ENCODE results near the gene RAB4B. TPM values are rescaled to one million over a fixed set of nuclear protein-coding genes. Genes with fewer than 3 reads are reported as not detected.

RAB4B gene, protein sequence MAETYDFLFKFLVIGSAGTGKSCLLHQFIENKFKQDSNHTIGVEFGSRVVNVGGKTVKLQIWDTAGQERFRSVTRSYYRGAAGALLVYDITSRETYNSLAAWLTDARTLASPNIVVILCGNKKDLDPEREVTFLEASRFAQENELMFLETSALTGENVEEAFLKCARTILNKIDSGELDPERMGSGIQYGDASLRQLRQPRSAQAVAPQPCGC
- 29.7 to 34.1 TPM (median 30.5 TPM) in 3 replicates for total RNA-seq (2021)
- Bru-seq, nascent RNA, result percentile 56 among the genes with signal in this experiment
- long read RNA-seq, experiment 1, transcript RAB4B-201 (8 exons, 1,133 nt), result major isoform, 37 of 58 reads
- long read RNA-seq, experiment 1, partial matches to known transcripts, result 3 of 58 reads
- long read RNA-seq, experiment 1, other reads (novel, unspliced or antisense), result 17 of 58 reads
- long read RNA-seq, experiment 2, transcript RAB4B-201 (8 exons, 1,133 nt), result major isoform, 22 of 37 reads
- long read RNA-seq, experiment 2, partial matches to known transcripts, result 6 of 37 reads
- long read RNA-seq, experiment 2, other reads (novel, unspliced or antisense), result 8 of 37 reads
- long read RNA-seq, experiment 3, transcript RAB4B-201 (8 exons, 1,133 nt), result major isoform, 16 of 24 reads
- long read RNA-seq, experiment 3, partial matches to known transcripts, result 0 of 24 reads
- long read RNA-seq, experiment 3, other reads (novel, unspliced or antisense), result 5 of 24 reads

GRCh38 chr19:40777937-40778705 lies at the start of gene RAB4B:
Gene RAB4B (plus strand): TSS chr19:40778247. CDS start chr19:40778376, 129 bp downstream.
- peak; percentile 79 for ATAC-seq
- Mint-ChIP-seq H3K36me3 (0 out of 2 replicates have a peak, but pooled peaks cover 3% of the 10 kb centered on the region), H3K4me1 (peaks cover 27% of the 10 kb centered on the region), H3K27me3 (ENCODE audit: low read depth) (no peaks in the 10 kb centered on the region), H3K27ac (peak within 1 kb of the TSS; percentile 97), H3K9me3 (no peaks in the 10 kb centered on the region), H3K4me3 (peak within 1 kb of the TSS; percentile 76)
- peak; percentile 100 for DNase-seq (ENCODE audit: low spot score)
- ChIA-PET CTCF (interaction anchor here (0.6 to 4.7 kb wide), 30 partner anchors 16 to 696 kb away, joined by 3 to 76 read pairs (median 4); partner anchors contain the start of genes ACTMAP, COQ8B, EGLN2 and ITPKC), POLR2A (interaction anchor here (0.5 to 3.2 kb wide), 25 partner anchors 8 to 586 kb away, joined by 3 to 48 read pairs (median 5); partner anchors contain the start of genes ACTMAP, B9D2, COQ8B and EGLN2)
- TF ChIP-seq, protein P1, sequence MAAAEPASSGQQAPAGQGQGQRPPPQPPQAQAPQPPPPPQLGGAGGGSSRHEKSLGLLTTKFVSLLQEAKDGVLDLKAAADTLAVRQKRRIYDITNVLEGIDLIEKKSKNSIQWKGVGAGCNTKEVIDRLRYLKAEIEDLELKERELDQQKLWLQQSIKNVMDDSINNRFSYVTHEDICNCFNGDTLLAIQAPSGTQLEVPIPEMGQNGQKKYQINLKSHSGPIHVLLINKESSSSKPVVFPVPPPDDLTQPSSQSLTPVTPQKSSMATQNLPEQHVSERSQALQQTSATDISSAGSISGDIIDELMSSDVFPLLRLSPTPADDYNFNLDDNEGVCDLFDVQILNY (CRISPR knock-in tag; IDR thresholded peaks at IDR 0.05), result 0 out of 2 replicates have a peak, but pooled peaks have one; percentile 36
- TF ChIP-seq ATF1 (CRISPR knock-in tag; IDR thresholded peaks at IDR 0.05), result no peak
- TF ChIP-seq, protein P2, sequence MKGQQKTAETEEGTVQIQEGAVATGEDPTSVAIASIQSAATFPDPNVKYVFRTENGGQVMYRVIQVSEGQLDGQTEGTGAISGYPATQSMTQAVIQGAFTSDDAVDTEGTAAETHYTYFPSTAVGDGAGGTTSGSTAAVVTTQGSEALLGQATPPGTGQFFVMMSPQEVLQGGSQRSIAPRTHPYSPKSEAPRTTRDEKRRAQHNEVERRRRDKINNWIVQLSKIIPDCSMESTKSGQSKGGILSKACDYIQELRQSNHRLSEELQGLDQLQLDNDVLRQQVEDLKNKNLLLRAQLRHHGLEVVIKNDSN (CRISPR knock-in tag; IDR thresholded peaks at IDR 0.05), result 0 out of 2 replicates have a peak, but pooled peaks have one; percentile 30
- TF ChIP-seq NFYB (CRISPR knock-in tag; conservative IDR thresholded peaks at IDR 0.05; ENCODE audit: low read depth), result peak; percentile 99
- TF ChIP-seq ZNF416 (CRISPR knock-in tag; IDR thresholded peaks at IDR 0.05), result no peak
- TF ChIP-seq, protein P3, sequence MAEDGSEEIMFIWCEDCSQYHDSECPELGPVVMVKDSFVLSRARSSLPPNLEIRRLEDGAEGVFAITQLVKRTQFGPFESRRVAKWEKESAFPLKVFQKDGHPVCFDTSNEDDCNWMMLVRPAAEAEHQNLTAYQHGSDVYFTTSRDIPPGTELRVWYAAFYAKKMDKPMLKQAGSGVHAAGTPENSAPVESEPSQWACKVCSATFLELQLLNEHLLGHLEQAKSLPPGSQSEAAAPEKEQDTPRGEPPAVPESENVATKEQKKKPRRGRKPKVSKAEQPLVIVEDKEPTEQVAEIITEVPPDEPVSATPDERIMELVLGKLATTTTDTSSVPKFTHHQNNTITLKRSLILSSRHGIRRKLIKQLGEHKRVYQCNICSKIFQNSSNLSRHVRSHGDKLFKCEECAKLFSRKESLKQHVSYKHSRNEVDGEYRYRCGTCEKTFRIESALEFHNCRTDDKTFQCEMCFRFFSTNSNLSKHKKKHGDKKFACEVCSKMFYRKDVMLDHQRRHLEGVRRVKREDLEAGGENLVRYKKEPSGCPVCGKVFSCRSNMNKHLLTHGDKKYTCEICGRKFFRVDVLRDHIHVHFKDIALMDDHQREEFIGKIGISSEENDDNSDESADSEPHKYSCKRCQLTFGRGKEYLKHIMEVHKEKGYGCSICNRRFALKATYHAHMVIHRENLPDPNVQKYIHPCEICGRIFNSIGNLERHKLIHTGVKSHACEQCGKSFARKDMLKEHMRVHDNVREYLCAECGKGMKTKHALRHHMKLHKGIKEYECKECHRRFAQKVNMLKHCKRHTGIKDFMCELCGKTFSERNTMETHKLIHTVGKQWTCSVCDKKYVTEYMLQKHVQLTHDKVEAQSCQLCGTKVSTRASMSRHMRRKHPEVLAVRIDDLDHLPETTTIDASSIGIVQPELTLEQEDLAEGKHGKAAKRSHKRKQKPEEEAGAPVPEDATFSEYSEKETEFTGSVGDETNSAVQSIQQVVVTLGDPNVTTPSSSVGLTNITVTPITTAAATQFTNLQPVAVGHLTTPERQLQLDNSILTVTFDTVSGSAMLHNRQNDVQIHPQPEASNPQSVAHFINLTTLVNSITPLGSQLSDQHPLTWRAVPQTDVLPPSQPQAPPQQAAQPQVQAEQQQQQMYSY (CRISPR knock-in tag; IDR thresholded peaks at IDR 0.05), result peak; percentile 42
- TF ChIP-seq SP1 (CRISPR knock-in tag; conservative IDR thresholded peaks at IDR 0.05), result peak; percentile 99
- peak; percentile 22; the same call in 1 of the 2 replicates for TF ChIP-seq ARID4B (CRISPR knock-in tag; IDR thresholded peaks at IDR 0.05; ENCODE audit: borderline replicate concordance)
- no peak for TF ChIP-seq FOXJ3 (CRISPR knock-in tag; IDR thresholded peaks at IDR 0.05; ENCODE audit: borderline replicate concordance)
- TF ChIP-seq E2F1 (CRISPR knock-in tag; IDR thresholded peaks at IDR 0.05), result no peak
- no peak for TF ChIP-seq CREM (CRISPR knock-in tag; IDR thresholded peaks at IDR 0.05)
- TF ChIP-seq ZNF232 (CRISPR knock-in tag; IDR thresholded peaks at IDR 0.05), result 0 out of 2 replicates have a peak, but pooled peaks have one; percentile 15
- no peak for TF ChIP-seq CREB1 (CRISPR knock-in tag; IDR thresholded peaks at IDR 0.05)
- no peak for TF ChIP-seq ZNF671 (CRISPR knock-in tag; IDR thresholded peaks at IDR 0.05)
- no peak for TF ChIP-seq ZNF219 (CRISPR knock-in tag; IDR thresholded peaks at IDR 0.05; ENCODE audit: borderline replicate concordance)
- TF ChIP-seq, protein P4, sequence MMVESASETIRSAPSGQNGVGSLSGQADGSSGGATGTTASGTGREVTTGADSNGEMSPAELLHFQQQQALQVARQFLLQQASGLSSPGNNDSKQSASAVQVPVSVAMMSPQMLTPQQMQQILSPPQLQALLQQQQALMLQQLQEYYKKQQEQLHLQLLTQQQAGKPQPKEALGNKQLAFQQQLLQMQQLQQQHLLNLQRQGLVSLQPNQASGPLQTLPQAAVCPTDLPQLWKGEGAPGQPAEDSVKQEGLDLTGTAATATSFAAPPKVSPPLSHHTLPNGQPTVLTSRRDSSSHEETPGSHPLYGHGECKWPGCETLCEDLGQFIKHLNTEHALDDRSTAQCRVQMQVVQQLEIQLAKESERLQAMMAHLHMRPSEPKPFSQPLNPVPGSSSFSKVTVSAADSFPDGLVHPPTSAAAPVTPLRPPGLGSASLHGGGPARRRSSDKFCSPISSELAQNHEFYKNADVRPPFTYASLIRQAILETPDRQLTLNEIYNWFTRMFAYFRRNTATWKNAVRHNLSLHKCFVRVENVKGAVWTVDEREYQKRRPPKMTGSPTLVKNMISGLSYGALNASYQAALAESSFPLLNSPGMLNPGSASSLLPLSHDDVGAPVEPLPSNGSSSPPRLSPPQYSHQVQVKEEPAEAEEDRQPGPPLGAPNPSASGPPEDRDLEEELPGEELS (CRISPR knock-in tag; IDR thresholded peaks at IDR 0.05), result 0 out of 2 replicates have a peak, but pooled peaks have one; percentile 37
- TF ChIP-seq GABPB1 (CRISPR knock-in tag; IDR thresholded peaks at IDR 0.05), result no peak
- no peak for TF ChIP-seq NR1H2 (CRISPR knock-in tag; IDR thresholded peaks at IDR 0.05)
- TF ChIP-seq RELA (CRISPR knock-in tag; IDR thresholded peaks at IDR 0.05; ENCODE audit: borderline replicate concordance), result no peak
- TF ChIP-seq FOXP1 (CRISPR knock-in tag; IDR thresholded peaks at IDR 0.05; ENCODE audit: borderline replicate concordance), result 0 out of 2 replicates have a peak, but pooled peaks have one; percentile 40
- TF ChIP-seq ETV6 (CRISPR knock-in tag; IDR thresholded peaks at IDR 0.05), result peak; percentile 39; the same call in 1 of the 2 replicates
